GM12801 (cell line): ENCODE results near the gene FAF1.

Experiments used
- TF ChIP-seq, protein P1 (sequence below): IDR thresholded peaks from one replicate; pipeline ENCODE4 v1.5.1; 2011; ENCODE audit warnings: control low read depth; ENCODE audit not compliant: insufficient read length; ENCODE audit errors: extremely low read depth

FAF1 gene

GRCh38 chr1:50923564-50923963 lies 36.5 kb downstream of the FAF1 start:
- TF ChIP-seq, protein P1, sequence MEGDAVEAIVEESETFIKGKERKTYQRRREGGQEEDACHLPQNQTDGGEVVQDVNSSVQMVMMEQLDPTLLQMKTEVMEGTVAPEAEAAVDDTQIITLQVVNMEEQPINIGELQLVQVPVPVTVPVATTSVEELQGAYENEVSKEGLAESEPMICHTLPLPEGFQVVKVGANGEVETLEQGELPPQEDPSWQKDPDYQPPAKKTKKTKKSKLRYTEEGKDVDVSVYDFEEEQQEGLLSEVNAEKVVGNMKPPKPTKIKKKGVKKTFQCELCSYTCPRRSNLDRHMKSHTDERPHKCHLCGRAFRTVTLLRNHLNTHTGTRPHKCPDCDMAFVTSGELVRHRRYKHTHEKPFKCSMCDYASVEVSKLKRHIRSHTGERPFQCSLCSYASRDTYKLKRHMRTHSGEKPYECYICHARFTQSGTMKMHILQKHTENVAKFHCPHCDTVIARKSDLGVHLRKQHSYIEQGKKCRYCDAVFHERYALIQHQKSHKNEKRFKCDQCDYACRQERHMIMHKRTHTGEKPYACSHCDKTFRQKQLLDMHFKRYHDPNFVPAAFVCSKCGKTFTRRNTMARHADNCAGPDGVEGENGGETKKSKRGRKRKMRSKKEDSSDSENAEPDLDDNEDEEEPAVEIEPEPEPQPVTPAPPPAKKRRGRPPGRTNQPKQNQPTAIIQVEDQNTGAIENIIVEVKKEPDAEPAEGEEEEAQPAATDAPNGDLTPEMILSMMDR: no peak

- TF ChIP-seq, protein P1: no peak
These were observed 39.0 kb downstream of the FAF1 start for GRCh38 chr1:50921029-50921428.

GRCh38 chr1:50920409-50920808 lies 39.7 kb downstream of the FAF1 start:
- TF ChIP-seq, protein P1: no peak

- TF ChIP-seq, protein P1: no peak
These were observed 42.6 kb downstream of the FAF1 start for GRCh38 chr1:50917138-50918137.

DNA sequence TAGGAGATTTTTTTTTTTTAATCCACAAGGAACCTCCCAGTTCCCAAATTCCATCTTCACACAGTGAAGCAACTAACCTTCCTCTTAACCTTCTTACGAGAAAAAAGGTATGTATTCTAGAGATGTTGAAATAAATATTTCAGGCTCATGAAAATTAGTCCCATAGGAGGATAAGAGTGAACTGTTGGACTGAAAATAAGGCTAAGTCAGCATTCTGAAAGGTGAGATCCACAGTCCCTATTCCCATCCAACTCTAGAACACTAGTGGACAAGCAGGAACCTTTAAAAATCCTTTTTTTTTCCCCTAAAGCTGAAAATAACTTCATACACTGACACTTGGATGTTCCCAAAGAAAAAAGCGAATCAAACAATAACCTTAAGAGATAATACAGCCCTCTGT lies 44.4 kb downstream of the FAF1 start:
- TF ChIP-seq, protein P1: no peak

DNA sequence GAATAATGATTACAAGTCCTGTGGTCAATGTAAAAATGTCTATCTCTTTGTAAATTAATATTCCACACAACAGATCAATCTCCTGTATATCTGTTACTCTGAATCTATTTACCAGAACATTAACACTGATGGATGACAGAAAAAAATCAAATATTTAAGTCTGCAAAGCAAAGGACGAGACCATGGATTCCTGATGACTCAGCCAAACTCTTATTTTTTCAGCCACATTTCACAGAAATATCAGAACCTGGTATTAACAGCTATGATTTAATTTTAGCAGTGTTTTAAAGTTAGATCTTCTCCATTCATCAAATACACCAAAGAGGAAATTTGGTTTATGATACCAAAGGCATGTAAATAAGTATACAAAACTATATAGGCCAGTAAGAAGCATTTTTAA lies 46.1 kb downstream of the FAF1 start:
- TF ChIP-seq, protein P1: no peak

- TF ChIP-seq, protein P1: no peak
These were observed 57.6 kb downstream of the FAF1 start for GRCh38 chr1:50902419-50902818.
